K562 (cell line): Measurements from ENCODE around the gene SORCS2. TPM values are rescaled to one million over a fixed set of nuclear protein-coding genes. Genes with fewer than 3 reads are reported as not detected.

ENCODE experiments used
- ATAC-seq: fragments of 200-7000 bp; cut with Tn5 transposase; 3 replicates; pipeline ENCODE4 v1.9.1; 2020; ENCODE audit warnings: moderate library complexity
- BruUV-seq: library from RNA; stranded (reverse); fragments of 400-500 nt; replicated peaks from 2 replicates; lab custom pipeline; 2021; lab: Mats Ljungman, UMichigan
- CTCF ChIA-PET: fragments of 300-600 bp; formaldehyde crosslinking; extraction: SDS; loops from one replicate; lab custom pipeline; 2021; ENCODE audit warnings: low intra/inter-chr PET ratio; lab: Yijun Ruan, JAX
- POLR2A ChIA-PET: fragments of 300-600, 350-650 bp; sonication (Branson Sonifier 250); formaldehyde crosslinking; extraction: SDS; loops from one replicate; lab custom pipeline; 2021; ENCODE audit warnings: antibody characterized with exemption, inconsistent platforms; lab: Yijun Ruan, JAX
- DNase-seq, 4 experiments: peaks; one replicate each; pipeline versions ENCODE4 v3.0.0 to v3.0.0-alpha.2; 2011 to 2018; ENCODE audit warnings: low spot score in 3 of 4, mixed read lengths in 3 of 4; ENCODE audit errors: extremely low read depth in 1 of 4
- FAIRE-seq: peaks from 2 replicates; lab custom pipeline; 2011; peaks lifted over from hg19 to GRCh38; lab: Jason Lieb, UNC
- H2AFZ ChIP-seq: 2 replicates; pipeline ENCODE4 v1.6.0; 2011; ENCODE audit warnings: low read depth, low read length, control low read depth, inconsistent platforms
- H3K27ac ChIP-seq: fragments of 200-600 bp; 3 replicates; pipeline ENCODE4 v1.8.0; 2011; ENCODE audit warnings: low read depth, mild to moderate bottlenecking, control low read depth, inconsistent platforms, low read length, moderate library complexity, mixed read lengths; ENCODE audit errors: extremely low read depth
- H3K27me3 ChIP-seq, 2 experiments: fragments of 300-600 bp in 1 of 2; 2 replicates in 1 of 2; 3 replicates in 1 of 2; pipeline versions ENCODE4 v1.6.0 to v1.8.0; 2011; ENCODE audit warnings: inconsistent platforms in 2 of 2, low read length in 2 of 2, mild to moderate bottlenecking in 1 of 2, mixed read lengths in 1 of 2, moderate library complexity in 1 of 2; ENCODE audit not compliant: control insufficient read depth in 2 of 2, insufficient read depth in 2 of 2
- H3K36me3 ChIP-seq: fragments of 300-600 bp; 3 replicates; pipeline ENCODE4 v1.8.0; 2011; ENCODE audit warnings: mild to moderate bottlenecking, low read length, inconsistent platforms; ENCODE audit not compliant: control insufficient read depth, insufficient read depth
- H3K4me1 ChIP-seq, 2 experiments: fragments of 200-600 bp in 1 of 2; replicated peaks in 1 of 2; 2 replicates in 1 of 2; 3 replicates in 1 of 2; pipeline versions ENCODE4 v1.5.1 to v1.8.0; 2011; ENCODE audit warnings: inconsistent platforms in 2 of 2, low read length in 2 of 2, mild to moderate bottlenecking in 1 of 2, mixed read lengths in 1 of 2, moderate library complexity in 1 of 2; ENCODE audit not compliant: control insufficient read depth in 2 of 2, insufficient read depth in 2 of 2
- H3K4me2 ChIP-seq: 2 replicates; pipeline ENCODE4 v1.6.1; 2011; ENCODE audit warnings: low read length, control low read depth, inconsistent platforms, mixed read lengths; ENCODE audit not compliant: insufficient read depth
- H3K4me3 ChIP-seq: fragments of 200-600 bp; sonication (generic), shearing (Covaris generic); 2 replicates; pipeline ENCODE4 v1.5.1; 2016; ENCODE audit warnings: control low read depth, inconsistent platforms
- H3K79me2 ChIP-seq: fragments of 200-600 bp; 3 replicates; pipeline ENCODE4 v1.8.0; 2011; ENCODE audit warnings: low read length, inconsistent platforms; ENCODE audit not compliant: control insufficient read depth, insufficient read depth
- H3K9ac ChIP-seq, 2 experiments: 2 replicates each; pipeline versions ENCODE4 v1.6.0 to v1.6.1; 2011; ENCODE audit warnings: low read depth in 2 of 2, low read length in 2 of 2, control low read depth in 1 of 2, inconsistent platforms in 1 of 2, mild to moderate bottlenecking in 1 of 2, mixed read lengths in 1 of 2; ENCODE audit not compliant: insufficient read depth in 1 of 2
- H3K9me1 ChIP-seq: one replicate; pipeline ENCODE4 v1.6.0; 2011; ENCODE audit warnings: inconsistent platforms, mild to moderate bottlenecking, low read length, moderate library complexity; ENCODE audit not compliant: control insufficient read depth, insufficient read depth
- H3K9me3 ChIP-seq: replicated peaks from 2 replicates; pipeline ENCODE4 v1.5.1; 2011; ENCODE audit warnings: low read depth, low read length, inconsistent platforms; ENCODE audit not compliant: control insufficient read depth, insufficient read depth
- H4K20me1 ChIP-seq: replicated peaks from 2 replicates; pipeline ENCODE4 v1.6.1; 2011; ENCODE audit warnings: low read length, inconsistent platforms, mixed read lengths; ENCODE audit not compliant: control insufficient read depth, insufficient read depth
- SMARCC2 ChIP-seq: fragments of 450-650 bp; IDR thresholded peaks from 2 replicates; pipeline ENCODE4 v1.6.1; 2017; ENCODE audit warnings: antibody characterized with exemption, moderate library complexity, mild to moderate bottlenecking, low read depth
- WGBS: fragments of 100-300 bp; shearing (Covaris generic); methylation state at CpG from one replicate; pipeline ENCODE4 v1.1.6; 2016; ENCODE audit warnings: low coverage, mixed read lengths; ENCODE audit not compliant: insufficient coverage; ENCODE audit errors: missing lambda C conversion rate; 5-methylcytosine and 5-hydroxymethylcytosine counted together
- in situ Hi-C: fragments of 300-500 bp; cut with MboI; formaldehyde crosslinking; loops from 4 replicates; pipeline ENCODE4 v1.15.0; 2018; ENCODE audit warnings: inconsistent platforms, mixed read lengths
- intact Hi-C: fragments of 100-400 bp; cut with micrococcal nuclease; formaldehyde crosslinking; loops from 2 replicates; pipeline ENCODE4 v1.14.2; 2022
- polyA plus RNA-seq, 8 experiments: library from polyadenylated mRNA; depleted of rRNA in 4 of 8; stranded (reverse) in 5 of 8; unstranded in 3 of 8; fragments of >200 nt; fragmentation: Nextera tagmentation in 2 of 8; fragmentation: Illumina TruSeq in 1 of 8; extraction: Ambion mirVana in 2 of 8; extraction: Trizol in 1 of 8; gene quantifications; 2 replicates each; pipeline versions ENCODE4 v1.2.1 to v1.2.3, GENCODE V29; 2011 to 2014; ENCODE audit warnings: inconsistent platforms in 1 of 8, missing spikeins in 1 of 8
- total RNA-seq, 7 experiments: library from RNA; depleted of rRNA in 6 of 7; stranded (reverse); fragments of >200 nt in 6 of 7; fragmentation: Illumina TruSeq in 2 of 7; extraction: Trizol in 2 of 7; gene quantifications; 2 replicates each; pipeline versions ENCODE4 v1.2.1 to v1.2.3, GENCODE V29; 2011 to 2021; ENCODE audit warnings: low replicate concordance in 1 of 7
- TF ChIP-seq, protein P1 (sequence below), 3 experiments: IDR thresholded peaks in 2 of 3; conservative IDR thresholded peaks in 1 of 3; 2 replicates each; pipeline ENCODE4 v1.5.1; 2011 to 2012; ENCODE audit warnings: low read length in 3 of 3, mild to moderate bottlenecking in 3 of 3, control low read depth in 2 of 3, improper control_type of control experiment in 1 of 3, inconsistent platforms in 1 of 3, low read depth in 1 of 3, mixed read lengths in 1 of 3, moderate library complexity in 1 of 3; ENCODE audit not compliant: insufficient read depth in 2 of 3

The SORCS2 gene
- total and polyA plus RNA-seq, 9 of the 15 experiments (the other 6 are each of a cell fraction or from before 2014, with no cell fraction given) = not detected

- DNase-seq = no peak
- H3K9me3 ChIP-seq = 0 out of 2 replicates have a peak, but pooled peaks cover 2% of the 10 kb centered on the region
- H3K79me2 ChIP-seq = no peaks in the 10 kb centered on the region
- H4K20me1 ChIP-seq = 0 out of 2 replicates have a peak, but pooled peaks cover 5% of the 10 kb centered on the region
- peaks cover 3 to 29% of the 10 kb centered on the region in 2 experiments; a peak in 4 of 5 replicates for H3K27me3 ChIP-seq
- H3K9ac ChIP-seq = no peak overlapping the region
- no peak for FAIRE-seq
- no peaks in the 10 kb centered on the region for H3K9me1 ChIP-seq
- no peak overlapping the region for H3K4me3 ChIP-seq
- H3K4me2 ChIP-seq = no peak overlapping the region
- in situ Hi-C loops = no loop called here
- BruUV-seq = no TSS peak
- no peaks in the 10 kb centered on the region for H3K4me1 ChIP-seq
- H3K27ac ChIP-seq = no peak overlapping the region
- no peak overlapping the region for H2AFZ ChIP-seq
- H3K36me3 ChIP-seq = no peaks in the 10 kb centered on the region
- intact Hi-C loops = no loop called here
- ChIA-PET CTCF (no interaction called here), POLR2A (no interaction called here)
- 0 out of 3 replicates have a peak, but pooled peaks have one; percentile 45 for ATAC-seq
- TF ChIP-seq, protein P1, sequence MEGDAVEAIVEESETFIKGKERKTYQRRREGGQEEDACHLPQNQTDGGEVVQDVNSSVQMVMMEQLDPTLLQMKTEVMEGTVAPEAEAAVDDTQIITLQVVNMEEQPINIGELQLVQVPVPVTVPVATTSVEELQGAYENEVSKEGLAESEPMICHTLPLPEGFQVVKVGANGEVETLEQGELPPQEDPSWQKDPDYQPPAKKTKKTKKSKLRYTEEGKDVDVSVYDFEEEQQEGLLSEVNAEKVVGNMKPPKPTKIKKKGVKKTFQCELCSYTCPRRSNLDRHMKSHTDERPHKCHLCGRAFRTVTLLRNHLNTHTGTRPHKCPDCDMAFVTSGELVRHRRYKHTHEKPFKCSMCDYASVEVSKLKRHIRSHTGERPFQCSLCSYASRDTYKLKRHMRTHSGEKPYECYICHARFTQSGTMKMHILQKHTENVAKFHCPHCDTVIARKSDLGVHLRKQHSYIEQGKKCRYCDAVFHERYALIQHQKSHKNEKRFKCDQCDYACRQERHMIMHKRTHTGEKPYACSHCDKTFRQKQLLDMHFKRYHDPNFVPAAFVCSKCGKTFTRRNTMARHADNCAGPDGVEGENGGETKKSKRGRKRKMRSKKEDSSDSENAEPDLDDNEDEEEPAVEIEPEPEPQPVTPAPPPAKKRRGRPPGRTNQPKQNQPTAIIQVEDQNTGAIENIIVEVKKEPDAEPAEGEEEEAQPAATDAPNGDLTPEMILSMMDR (IDR thresholded peaks at IDR 0.05 in 2 of 3, conservative IDR thresholded peaks at IDR 0.05 in 1 of 3; ENCODE audit: insufficient read depth in 2 of 3, low read depth in 1 of 3, low read length in 3 of 3) = peak; percentile 12 to 16 (median 12); a peak in 1 of 6 replicates
- no peak for TF ChIP-seq SMARCC2
- TF ChIP-seq, all 486 proteins: peak for 1
- 2% methylated on average over 8 of the region's 9 CpGs for WGBS
Observed at GRCh38 chr4:7381221-7381889, 189.0 kb downstream of the SORCS2 start.
